ENCODE data around the gene DISC1.

DNA sequence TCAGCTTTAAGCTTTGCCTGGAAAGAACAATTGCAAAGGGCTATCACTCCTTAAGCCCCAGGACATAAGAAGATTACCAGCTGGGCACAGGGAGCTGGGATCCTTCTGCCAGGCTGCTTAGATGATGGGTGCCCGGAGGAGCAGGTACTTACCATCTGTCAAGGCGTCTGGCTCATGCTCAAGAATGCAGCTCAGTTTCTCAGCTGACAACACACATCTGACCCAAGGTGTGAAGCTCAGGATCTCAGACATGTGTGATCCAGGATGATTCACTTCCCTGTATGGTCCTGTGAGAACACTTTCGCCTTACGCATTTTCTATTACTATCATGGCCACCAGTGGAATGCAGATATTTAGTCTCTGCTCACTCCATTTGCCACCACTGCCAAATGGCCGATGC is 14.7 kb upstream of the DISC1 start:
- no peak for TF ChIP-seq CHD2 (IDR thresholded peaks at IDR 0.05; ENCODE audit: low read length, partially characterized antibody)
- TF ChIP-seq, protein P1, sequence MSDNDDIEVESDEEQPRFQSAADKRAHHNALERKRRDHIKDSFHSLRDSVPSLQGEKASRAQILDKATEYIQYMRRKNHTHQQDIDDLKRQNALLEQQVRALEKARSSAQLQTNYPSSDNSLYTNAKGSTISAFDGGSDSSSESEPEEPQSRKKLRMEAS (IDR thresholded peaks at IDR 0.05; ENCODE audit: low read depth), result no peak
- TF ChIP-seq, protein P2, sequence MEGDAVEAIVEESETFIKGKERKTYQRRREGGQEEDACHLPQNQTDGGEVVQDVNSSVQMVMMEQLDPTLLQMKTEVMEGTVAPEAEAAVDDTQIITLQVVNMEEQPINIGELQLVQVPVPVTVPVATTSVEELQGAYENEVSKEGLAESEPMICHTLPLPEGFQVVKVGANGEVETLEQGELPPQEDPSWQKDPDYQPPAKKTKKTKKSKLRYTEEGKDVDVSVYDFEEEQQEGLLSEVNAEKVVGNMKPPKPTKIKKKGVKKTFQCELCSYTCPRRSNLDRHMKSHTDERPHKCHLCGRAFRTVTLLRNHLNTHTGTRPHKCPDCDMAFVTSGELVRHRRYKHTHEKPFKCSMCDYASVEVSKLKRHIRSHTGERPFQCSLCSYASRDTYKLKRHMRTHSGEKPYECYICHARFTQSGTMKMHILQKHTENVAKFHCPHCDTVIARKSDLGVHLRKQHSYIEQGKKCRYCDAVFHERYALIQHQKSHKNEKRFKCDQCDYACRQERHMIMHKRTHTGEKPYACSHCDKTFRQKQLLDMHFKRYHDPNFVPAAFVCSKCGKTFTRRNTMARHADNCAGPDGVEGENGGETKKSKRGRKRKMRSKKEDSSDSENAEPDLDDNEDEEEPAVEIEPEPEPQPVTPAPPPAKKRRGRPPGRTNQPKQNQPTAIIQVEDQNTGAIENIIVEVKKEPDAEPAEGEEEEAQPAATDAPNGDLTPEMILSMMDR (IDR thresholded peaks at IDR 0.05), result no peak
- TF ChIP-seq, protein P3, sequence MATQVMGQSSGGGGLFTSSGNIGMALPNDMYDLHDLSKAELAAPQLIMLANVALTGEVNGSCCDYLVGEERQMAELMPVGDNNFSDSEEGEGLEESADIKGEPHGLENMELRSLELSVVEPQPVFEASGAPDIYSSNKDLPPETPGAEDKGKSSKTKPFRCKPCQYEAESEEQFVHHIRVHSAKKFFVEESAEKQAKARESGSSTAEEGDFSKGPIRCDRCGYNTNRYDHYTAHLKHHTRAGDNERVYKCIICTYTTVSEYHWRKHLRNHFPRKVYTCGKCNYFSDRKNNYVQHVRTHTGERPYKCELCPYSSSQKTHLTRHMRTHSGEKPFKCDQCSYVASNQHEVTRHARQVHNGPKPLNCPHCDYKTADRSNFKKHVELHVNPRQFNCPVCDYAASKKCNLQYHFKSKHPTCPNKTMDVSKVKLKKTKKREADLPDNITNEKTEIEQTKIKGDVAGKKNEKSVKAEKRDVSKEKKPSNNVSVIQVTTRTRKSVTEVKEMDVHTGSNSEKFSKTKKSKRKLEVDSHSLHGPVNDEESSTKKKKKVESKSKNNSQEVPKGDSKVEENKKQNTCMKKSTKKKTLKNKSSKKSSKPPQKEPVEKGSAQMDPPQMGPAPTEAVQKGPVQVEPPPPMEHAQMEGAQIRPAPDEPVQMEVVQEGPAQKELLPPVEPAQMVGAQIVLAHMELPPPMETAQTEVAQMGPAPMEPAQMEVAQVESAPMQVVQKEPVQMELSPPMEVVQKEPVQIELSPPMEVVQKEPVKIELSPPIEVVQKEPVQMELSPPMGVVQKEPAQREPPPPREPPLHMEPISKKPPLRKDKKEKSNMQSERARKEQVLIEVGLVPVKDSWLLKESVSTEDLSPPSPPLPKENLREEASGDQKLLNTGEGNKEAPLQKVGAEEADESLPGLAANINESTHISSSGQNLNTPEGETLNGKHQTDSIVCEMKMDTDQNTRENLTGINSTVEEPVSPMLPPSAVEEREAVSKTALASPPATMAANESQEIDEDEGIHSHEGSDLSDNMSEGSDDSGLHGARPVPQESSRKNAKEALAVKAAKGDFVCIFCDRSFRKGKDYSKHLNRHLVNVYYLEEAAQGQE (IDR thresholded peaks at IDR 0.05; ENCODE audit: low read depth, low read length), result no peak
- TF ChIP-seq, protein P4, sequence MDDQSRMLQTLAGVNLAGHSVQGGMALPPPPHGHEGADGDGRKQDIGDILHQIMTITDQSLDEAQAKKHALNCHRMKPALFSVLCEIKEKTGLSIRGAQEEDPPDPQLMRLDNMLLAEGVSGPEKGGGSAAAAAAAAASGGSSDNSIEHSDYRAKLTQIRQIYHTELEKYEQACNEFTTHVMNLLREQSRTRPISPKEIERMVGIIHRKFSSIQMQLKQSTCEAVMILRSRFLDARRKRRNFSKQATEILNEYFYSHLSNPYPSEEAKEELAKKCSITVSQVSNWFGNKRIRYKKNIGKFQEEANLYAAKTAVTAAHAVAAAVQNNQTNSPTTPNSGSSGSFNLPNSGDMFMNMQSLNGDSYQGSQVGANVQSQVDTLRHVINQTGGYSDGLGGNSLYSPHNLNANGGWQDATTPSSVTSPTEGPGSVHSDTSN (IDR thresholded peaks at IDR 0.05), result no peak
- no peak for TF ChIP-seq EP300 (IDR thresholded peaks at IDR 0.05; ENCODE audit: borderline replicate concordance in 1 of 2, low read depth in 1 of 2, low read length in 1 of 2)
- TF ChIP-seq TAF1 (IDR thresholded peaks at IDR 0.05; ENCODE audit: borderline replicate concordance, low read depth, low read length), result no peak
- TF ChIP-seq SMC3 (IDR thresholded peaks at IDR 0.05; ENCODE audit: low read depth, low read length), result no peak
- no peak for TF ChIP-seq NRF1 (IDR thresholded peaks at IDR 0.05; ENCODE audit: low read depth, low read length)
- no peak for TF ChIP-seq RAD21 (IDR thresholded peaks at IDR 0.05; ENCODE audit: low read length)
- TF ChIP-seq EZH2phosphoT487 (IDR thresholded peaks at IDR 0.05; ENCODE audit: borderline replicate concordance, low read depth), result no peak

Data from SK-N-SH (cell line).